ENCODE results near the gene COMT. TPM values are rescaled to one million over a fixed set of nuclear protein-coding genes. Genes with fewer than 3 reads are reported as not detected.

COMT gene
- total RNA-seq, 1 donor from 2014 or later: 175 TPM

DNA sequence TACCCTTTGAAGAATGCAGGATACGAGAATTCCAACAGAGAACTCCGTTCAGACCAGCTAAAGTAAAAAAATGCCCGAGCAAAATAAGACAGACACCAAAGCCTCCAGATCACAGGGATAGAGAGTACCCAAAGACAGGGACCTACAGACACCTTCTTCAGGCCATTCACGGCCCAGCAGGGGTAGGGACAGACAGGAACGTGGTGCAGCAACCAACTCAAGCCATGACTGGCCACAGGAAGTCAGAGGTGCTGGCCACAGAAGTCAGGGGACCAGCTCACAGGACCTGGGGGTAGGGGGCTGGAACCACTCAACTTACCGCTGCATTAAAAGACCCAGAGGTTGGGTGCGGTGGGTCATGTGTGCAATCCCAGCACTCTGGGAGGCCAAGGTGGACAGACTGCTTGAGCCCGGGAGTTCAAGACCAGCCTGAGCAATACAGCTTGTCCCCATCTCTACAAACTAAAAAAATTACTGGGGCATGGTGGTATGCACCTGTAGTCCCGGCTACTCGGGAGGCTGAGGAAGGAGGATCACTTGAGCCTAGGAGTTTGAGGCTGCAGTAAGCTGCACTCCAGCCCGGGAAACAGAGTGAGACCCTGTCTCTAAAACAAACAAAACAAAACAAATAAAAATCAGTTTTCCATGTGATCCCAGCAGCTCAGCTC is 39.9 kb upstream of the COMT start:
- no peak for ATAC-seq
- intact Hi-C loops (cut with DNase I): no loop called here

GRCh38 chr22:19902245-19902715 is 39.3 kb upstream of the COMT start:
- intact Hi-C loops (cut with DNase I): no loop called here

More for the DNA sequence above, 39.9 kb upstream of the COMT start:
- TF ChIP-seq, protein P1, sequence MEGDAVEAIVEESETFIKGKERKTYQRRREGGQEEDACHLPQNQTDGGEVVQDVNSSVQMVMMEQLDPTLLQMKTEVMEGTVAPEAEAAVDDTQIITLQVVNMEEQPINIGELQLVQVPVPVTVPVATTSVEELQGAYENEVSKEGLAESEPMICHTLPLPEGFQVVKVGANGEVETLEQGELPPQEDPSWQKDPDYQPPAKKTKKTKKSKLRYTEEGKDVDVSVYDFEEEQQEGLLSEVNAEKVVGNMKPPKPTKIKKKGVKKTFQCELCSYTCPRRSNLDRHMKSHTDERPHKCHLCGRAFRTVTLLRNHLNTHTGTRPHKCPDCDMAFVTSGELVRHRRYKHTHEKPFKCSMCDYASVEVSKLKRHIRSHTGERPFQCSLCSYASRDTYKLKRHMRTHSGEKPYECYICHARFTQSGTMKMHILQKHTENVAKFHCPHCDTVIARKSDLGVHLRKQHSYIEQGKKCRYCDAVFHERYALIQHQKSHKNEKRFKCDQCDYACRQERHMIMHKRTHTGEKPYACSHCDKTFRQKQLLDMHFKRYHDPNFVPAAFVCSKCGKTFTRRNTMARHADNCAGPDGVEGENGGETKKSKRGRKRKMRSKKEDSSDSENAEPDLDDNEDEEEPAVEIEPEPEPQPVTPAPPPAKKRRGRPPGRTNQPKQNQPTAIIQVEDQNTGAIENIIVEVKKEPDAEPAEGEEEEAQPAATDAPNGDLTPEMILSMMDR (IDR thresholded peaks at IDR 0.05): no peak
- Histone ChIP-seq H3K27me3 (no peaks in the 10 kb centered on the region), H3K4me1 (no peaks in the 10 kb centered on the region), H3K9me3 (no peaks in the 10 kb centered on the region), H3K36me3 (peaks cover 43% of the 10 kb centered on the region), H3K27ac (no peak overlapping the region), H3K4me3 (no peak overlapping the region)
- DNase-seq: no peak

DNA sequence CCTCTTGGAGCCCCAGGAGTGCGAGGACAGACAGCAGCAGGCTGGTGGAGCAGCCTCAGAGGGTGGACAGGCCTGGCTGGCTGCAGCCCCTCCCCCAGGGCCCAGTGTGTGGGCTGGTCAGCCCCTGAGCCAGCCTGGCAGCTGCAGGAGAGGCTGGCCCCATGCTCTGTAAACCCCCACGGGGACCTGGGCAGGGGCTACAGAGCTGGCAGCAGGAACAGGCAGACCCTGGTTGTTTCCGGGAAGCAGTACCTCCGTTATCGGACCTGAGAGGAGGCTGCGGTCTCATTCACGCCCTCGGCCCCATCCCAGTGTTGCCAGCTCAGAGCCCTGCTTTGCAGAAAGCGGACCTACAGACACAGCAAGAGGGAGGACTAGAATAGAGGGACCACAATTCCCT is 38.5 kb upstream of the COMT start:
- no peak overlapping the region for H3K27ac ChIP-seq
- TF ChIP-seq, protein P1 (IDR thresholded peaks at IDR 0.05): no peak
- peaks cover 36% of the 10 kb centered on the region for H3K36me3 ChIP-seq
- intact Hi-C loops (cut with DNase I): no loop called here
- no peak for ATAC-seq
- H3K4me1 ChIP-seq: no peaks in the 10 kb centered on the region
- no peaks in the 10 kb centered on the region for H3K27me3 ChIP-seq
- DNase-seq: no peak
- H3K9me3 ChIP-seq: no peaks in the 10 kb centered on the region
- no peak overlapping the region for H3K4me3 ChIP-seq

More at GRCh38 chr22:19902245-19902715, 39.3 kb upstream of the COMT start:
- TF ChIP-seq, protein P1 (IDR thresholded peaks at IDR 0.05): no peak
- peaks cover 43% of the 10 kb centered on the region for H3K36me3 ChIP-seq
- no peaks in the 10 kb centered on the region for H3K4me1 ChIP-seq
- no peak overlapping the region for H3K4me3 ChIP-seq
- no peak for ATAC-seq
- no peak for DNase-seq
- H3K27ac ChIP-seq: no peak overlapping the region
- H3K9me3 ChIP-seq: no peaks in the 10 kb centered on the region
- H3K27me3 ChIP-seq: no peaks in the 10 kb centered on the region

GRCh38 chr22:19903513-19903912 is 38.1 kb upstream of the COMT start:
- Histone ChIP-seq H3K9me3 (no peaks in the 10 kb centered on the region), H3K36me3 (peaks cover 35% of the 10 kb centered on the region), H3K27me3 (no peaks in the 10 kb centered on the region), H3K4me1 (no peaks in the 10 kb centered on the region), H3K27ac (no peak overlapping the region), H3K4me3 (no peak overlapping the region)
- TF ChIP-seq, protein P1 (IDR thresholded peaks at IDR 0.05): no peak
- ATAC-seq (no peak), DNase-seq (no peak)
- intact Hi-C loops (cut with DNase I): no loop called here

DNA sequence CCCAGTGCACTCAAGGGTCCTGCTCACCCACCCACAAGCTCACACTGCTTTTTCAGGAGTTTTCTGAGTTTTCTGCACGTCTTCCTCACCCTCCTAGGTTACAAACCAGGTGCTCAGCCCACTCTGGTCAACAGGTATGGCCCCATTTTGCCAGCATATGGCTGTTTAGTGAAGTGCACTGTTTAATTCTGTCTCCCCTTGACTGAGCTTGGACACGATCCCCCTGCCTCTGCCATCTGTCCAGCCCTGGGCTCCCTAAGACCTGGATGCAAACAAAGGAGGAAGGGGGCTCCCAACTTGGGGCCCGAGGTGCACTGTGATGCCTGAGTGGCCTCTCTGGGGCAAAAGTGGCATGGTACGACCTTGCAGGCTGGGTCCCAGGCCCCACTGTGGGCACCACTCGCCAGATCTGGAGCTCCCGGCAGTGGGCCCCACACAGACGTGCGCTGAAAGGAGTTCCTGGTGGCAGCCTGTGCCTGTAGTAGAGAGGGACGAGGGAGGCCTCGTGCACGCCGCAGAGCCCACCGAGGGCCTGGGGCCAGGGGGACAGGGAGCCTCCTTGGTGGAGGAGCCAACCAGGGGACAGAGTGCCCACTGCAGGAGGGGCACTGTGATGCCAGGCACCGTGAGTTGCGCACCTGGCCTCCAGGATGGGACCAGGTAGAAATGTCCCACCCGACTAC is 37.3 kb upstream of the COMT start:
- Histone ChIP-seq H3K27ac (no peak overlapping the region), H3K4me1 (no peaks in the 10 kb centered on the region), H3K9me3 (no peaks in the 10 kb centered on the region), H3K36me3 (peaks cover 28% of the 10 kb centered on the region), H3K4me3 (no peak overlapping the region), H3K27me3 (no peaks in the 10 kb centered on the region)
- ATAC-seq (no peak), DNase-seq (no peak)
- TF ChIP-seq, protein P1 (IDR thresholded peaks at IDR 0.05): no peak
- intact Hi-C loops (cut with DNase I): no loop called here
